SK-N-SH treated with all-trans-retinoic acid at 6 μM for 48 hours (cell line): ENCODE measurements around the gene AARSD1.

ENCODE experiments used
- ARNTL ChIP-seq: fragments of 450-650 bp; formaldehyde crosslinking; IDR thresholded peaks from 2 replicates; pipeline ENCODE4 v1.5.0; 2020; ENCODE audit warnings: low read depth, mild to moderate bottlenecking, moderate library complexity, borderline replicate concordance
- CREB5 ChIP-seq: fragments of 250-450 bp; sonication (Bioruptor Pico); IDR thresholded peaks from 2 replicates; pipeline ENCODE4 v1.5.1; 2020; ENCODE audit warnings: low read depth, mild to moderate bottlenecking, moderate library complexity
- CSRNP3 ChIP-seq: fragments of 250-450 bp; sonication (Bioruptor Pico); IDR thresholded peaks from 2 replicates; pipeline ENCODE4 v1.5.1; 2021; ENCODE audit warnings: mild to moderate bottlenecking, moderate library complexity
- ESRRG ChIP-seq: fragments of 250-450 bp; sonication (Bioruptor Pico); IDR thresholded peaks from 2 replicates; pipeline ENCODE4 v1.6.1; 2021; ENCODE audit warnings: mild to moderate bottlenecking
- ISL1 ChIP-seq: fragments of 250-450 bp; sonication (Bioruptor Pico); IDR thresholded peaks from 2 replicates; pipeline ENCODE4 v2.1.2; 2022; ENCODE audit warnings: mild to moderate bottlenecking, moderate library complexity
- OSR1 ChIP-seq: fragments of 250-450 bp; sonication (Bioruptor Pico); IDR thresholded peaks from 2 replicates; pipeline ENCODE4 v1.8.0; 2022; ENCODE audit warnings: moderate library complexity, mild to moderate bottlenecking, inconsistent platforms
- PATZ1 ChIP-seq: fragments of 250-450 bp; sonication (Bioruptor Pico); IDR thresholded peaks from 2 replicates; pipeline ENCODE4 v1.8.0; 2020; ENCODE audit warnings: mild to moderate bottlenecking, moderate library complexity, borderline replicate concordance
- PPARA ChIP-seq: fragments of 250-450 bp; sonication (Bioruptor Pico); IDR thresholded peaks from 2 replicates; pipeline ENCODE4 v1.5.0; 2020; ENCODE audit warnings: mild to moderate bottlenecking, borderline replicate concordance
- TOX ChIP-seq: fragments of 250-450 bp; sonication (Bioruptor Pico); IDR thresholded peaks from 2 replicates; pipeline ENCODE4 v1.8.0; 2021; ENCODE audit warnings: mild to moderate bottlenecking, moderate library complexity, borderline replicate concordance
- TSHZ2 ChIP-seq: fragments of 250-450 bp; sonication (Bioruptor Pico); IDR thresholded peaks from 2 replicates; pipeline ENCODE4 v1.5.0; 2020; ENCODE audit warnings: mild to moderate bottlenecking, moderate library complexity
- ZFP3 ChIP-seq: fragments of 250-450 bp; sonication (Bioruptor Pico); IDR thresholded peaks from 2 replicates; pipeline ENCODE4 v1.5.0; 2020; ENCODE audit warnings: mild to moderate bottlenecking, moderate library complexity
- ZNF70 ChIP-seq: fragments of 450-650 bp; formaldehyde crosslinking; IDR thresholded peaks from 2 replicates; pipeline ENCODE4 v1.5.0; 2020; ENCODE audit warnings: mild to moderate bottlenecking, moderate library complexity

- no peak for TF ChIP-seq OSR1 (CRISPR knock-in tag)
- TF ChIP-seq ARNTL (CRISPR knock-in tag): no peak
- no peak for TF ChIP-seq PPARA (CRISPR knock-in tag)
- TF ChIP-seq ISL1 (CRISPR knock-in tag): no peak
- TF ChIP-seq CREB5 (CRISPR knock-in tag): no peak
- no peak for TF ChIP-seq PATZ1 (CRISPR knock-in tag)
- no peak for TF ChIP-seq ZNF70 (CRISPR knock-in tag)
- TF ChIP-seq TSHZ2 (CRISPR knock-in tag): no peak
- TF ChIP-seq ZFP3: no peak
- no peak for TF ChIP-seq TOX (CRISPR knock-in tag)
- no peak for TF ChIP-seq ESRRG
- no peak for TF ChIP-seq CSRNP3 (CRISPR knock-in tag)
Measured at GRCh38 chr17:42975265-42975664, 11.0 kb upstream of the AARSD1 start.
